Mesendoderm (in vitro differentiated cells): ENCODE results near the gene CFAP46.
"Not testable (repeated sequence)": the region's sequence is repeated elsewhere in the genome, so short reads cannot be mapped to it uniquely, and the experiment has no call there.

Experiments
- DNase-seq: peaks from one replicate; pipeline ENCODE4 v3.0.0; 2013
- H2AK5ac ChIP-seq: 2 replicates; pipeline ENCODE4 v1.6.1; 2013; ENCODE audit warnings: low read length, inconsistent platforms
- H2BK120ac ChIP-seq: 2 replicates; pipeline ENCODE4 v1.6.1; 2013; ENCODE audit warnings: low read depth, mild to moderate bottlenecking, low read length, moderate library complexity, mixed read lengths
- H2BK15ac ChIP-seq: replicated peaks from 2 replicates; pipeline ENCODE4 v1.6.1; 2013; ENCODE audit warnings: low read depth, mild to moderate bottlenecking, moderate library complexity
- H2BK5ac ChIP-seq: 2 replicates; pipeline ENCODE4 v1.6.1; 2013; ENCODE audit warnings: low read length, inconsistent platforms
- H3K18ac ChIP-seq: 2 replicates; pipeline ENCODE4 v1.6.1; 2013; ENCODE audit warnings: mild to moderate bottlenecking, low read length, mixed read lengths
- H3K23ac ChIP-seq: one replicate; pipeline ENCODE4 v1.6.1; 2013; ENCODE audit warnings: low read length
- H3K27ac ChIP-seq: 2 replicates; pipeline ENCODE4 v1.5.1; 2013; ENCODE audit warnings: low read depth, mild to moderate bottlenecking, inconsistent platforms, low read length, moderate library complexity
- H3K27me3 ChIP-seq: 2 replicates; pipeline ENCODE4 v1.6.1; 2013; ENCODE audit warnings: low read length, control low read depth, mild to moderate bottlenecking, inconsistent platforms; ENCODE audit not compliant: insufficient read depth, poor library complexity
- H3K36me3 ChIP-seq: 2 replicates; pipeline ENCODE4 v1.6.1; 2013; ENCODE audit warnings: low read length, inconsistent platforms; ENCODE audit not compliant: control insufficient read depth, insufficient read depth
- H3K4ac ChIP-seq: one replicate; pipeline ENCODE4 v1.6.1; 2013; ENCODE audit warnings: low read depth, mild to moderate bottlenecking, low read length, moderate library complexity
- H3K4me1 ChIP-seq: 2 replicates; pipeline ENCODE4 v1.6.1; 2013; ENCODE audit warnings: low read depth, low read length, inconsistent platforms; ENCODE audit not compliant: control insufficient read depth
- H3K4me2 ChIP-seq: 2 replicates; pipeline ENCODE4 v1.6.1; 2013; ENCODE audit warnings: low read length
- H3K4me3 ChIP-seq: 2 replicates; pipeline ENCODE4 v1.5.1; 2013; ENCODE audit warnings: mild to moderate bottlenecking, low read length
- H3K56ac ChIP-seq: one replicate; pipeline ENCODE4 v1.6.1; 2013; ENCODE audit warnings: low read length
- H3K79me1 ChIP-seq: 2 replicates; pipeline ENCODE4 v1.6.1; 2013; ENCODE audit warnings: low read length, inconsistent platforms
- H3K79me2 ChIP-seq: 2 replicates; pipeline ENCODE4 v1.6.1; 2013; ENCODE audit warnings: mild to moderate bottlenecking, low read length; ENCODE audit not compliant: control insufficient read depth, insufficient read depth
- H3K9ac ChIP-seq: 2 replicates; pipeline ENCODE4 v1.6.1; 2013; ENCODE audit warnings: low read length, inconsistent platforms
- H4K5ac ChIP-seq: one replicate; pipeline ENCODE4 v1.6.1; 2013; ENCODE audit warnings: low read length
- H4K8ac ChIP-seq: one replicate; pipeline ENCODE4 v1.6.1; 2013; ENCODE audit warnings: low read depth, mild to moderate bottlenecking, control low read depth, low read length, moderate library complexity
- WGBS: extraction: QIAGEN DNeasy Blood & Tissue Kit; methylation state at CpG from one replicate; pipeline ENCODE4 v1.1.7; 2013; ENCODE audit warnings: low lambda C conversion rate, missing lambda C conversion rate; ENCODE audit not compliant: insufficient coverage; ENCODE audit errors: extremely low coverage; 5-methylcytosine and 5-hydroxymethylcytosine counted together

Gene CFAP46

DNA sequence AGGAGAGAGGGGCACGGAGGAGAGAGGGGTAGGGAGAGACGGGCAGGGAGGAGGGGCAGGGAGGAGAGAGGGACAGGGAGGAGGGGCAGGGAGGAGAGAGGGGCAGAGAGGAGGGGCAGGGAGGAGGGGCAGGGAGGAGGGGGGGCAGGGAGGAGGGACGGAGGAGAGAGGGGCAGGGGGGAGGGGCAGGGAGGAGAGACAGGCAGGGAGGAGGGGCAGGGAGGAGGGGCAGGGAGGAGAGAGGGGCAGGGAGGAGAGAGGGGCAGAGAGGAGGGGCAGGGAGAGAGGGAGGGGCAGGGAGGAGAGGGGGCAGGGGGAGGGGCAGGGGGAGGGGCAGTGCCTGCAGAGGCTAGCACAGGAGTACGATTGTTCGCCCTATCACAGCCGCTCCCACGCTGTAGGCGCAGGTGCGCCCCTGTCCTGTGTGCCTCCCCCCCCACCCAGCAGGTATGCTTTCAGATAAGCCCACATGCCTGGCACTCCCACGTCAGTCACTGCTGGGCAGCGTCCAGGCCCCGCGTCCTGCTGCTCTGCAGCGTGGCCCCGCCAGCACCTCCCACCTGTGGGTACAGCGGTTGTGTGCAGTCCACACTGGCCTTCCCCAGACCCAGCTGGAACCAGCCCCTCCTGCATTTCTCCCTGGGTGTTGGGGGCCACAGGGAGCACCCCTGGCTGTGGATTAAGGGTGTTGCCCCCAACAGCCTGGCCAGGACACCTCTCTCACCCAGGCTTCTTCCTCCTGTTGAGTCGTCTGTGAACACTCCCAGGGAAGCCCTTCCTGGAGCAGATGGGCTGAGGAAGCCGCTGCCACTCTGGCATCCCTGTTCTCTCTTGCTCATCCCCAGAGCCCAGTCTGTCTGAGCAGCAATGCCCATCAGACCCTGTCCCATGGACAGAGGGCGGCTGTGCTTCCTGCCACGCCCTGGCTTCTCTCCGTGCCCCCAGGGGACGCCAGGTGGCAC, 167.2 kb downstream of the CFAP46 start:
- Histone ChIP-seq H3K79me2 (no peaks in the 10 kb centered on the region), H2BK120ac (no peak overlapping the region), H3K27ac (no peak overlapping the region), H4K8ac (no peak overlapping the region), H2AK5ac (no peak overlapping the region), H3K4me1 (no peaks in the 10 kb centered on the region), H2BK5ac (no peak overlapping the region), H2BK15ac (no peak overlapping the region), H3K36me3 (no peaks in the 10 kb centered on the region), H3K4ac (no peak overlapping the region), H4K5ac (no peak overlapping the region), H3K79me1 (no peaks in the 10 kb centered on the region), H3K4me3 (no peak overlapping the region), H3K23ac (no peak overlapping the region), H3K9ac (no peak overlapping the region), H3K27me3 (no peaks in the 10 kb centered on the region), H3K4me2 (no peak overlapping the region), H3K56ac (no peak overlapping the region), H3K18ac (no peak overlapping the region)
- DNase-seq, result no peak
- no CpG with 5 or more reads among the region's 22 CpGs for WGBS

DNA sequence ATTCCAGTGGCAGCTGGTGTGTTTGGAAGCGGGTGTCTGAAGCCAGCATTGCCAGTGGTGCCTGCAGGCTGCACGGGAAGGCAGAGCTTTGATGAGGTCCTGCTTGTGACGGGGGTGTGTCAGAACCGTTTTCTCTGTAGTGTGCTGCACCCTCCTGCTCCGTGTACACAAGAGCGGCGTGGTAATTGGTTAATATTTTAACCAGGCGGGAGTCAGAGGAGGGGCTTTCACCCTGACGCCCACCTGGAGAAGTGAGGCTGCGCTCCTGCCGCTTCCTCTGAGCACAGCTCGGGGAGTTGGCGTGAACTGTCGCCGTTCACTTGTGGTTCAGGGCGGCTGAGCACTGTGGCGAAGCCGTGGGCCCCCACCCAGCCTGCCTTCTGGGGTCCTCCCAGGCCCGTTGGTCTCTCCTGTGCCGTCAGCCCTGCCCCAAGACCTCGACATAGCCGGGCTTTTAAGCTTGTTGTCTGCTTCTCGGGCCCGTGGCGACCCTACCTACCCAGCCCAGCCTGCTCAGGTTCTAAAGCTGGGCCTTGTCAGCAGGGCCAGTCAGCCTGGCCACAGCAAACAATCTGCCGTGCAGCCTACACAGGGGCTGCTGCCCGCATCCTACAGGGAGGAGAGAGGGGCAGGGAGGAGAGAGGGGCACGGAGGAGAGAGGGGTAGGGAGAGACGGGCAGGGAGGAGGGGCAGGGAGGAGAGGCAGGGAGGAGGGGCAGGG, 168.0 kb downstream of the CFAP46 start:
- Histone ChIP-seq H2BK15ac (no peak overlapping the region), H3K4ac (no peak overlapping the region), H3K27ac (no peak overlapping the region), H2AK5ac (no peak overlapping the region), H2BK120ac (no peak overlapping the region), H3K23ac (no peak overlapping the region), H3K79me2 (no peaks in the 10 kb centered on the region), H3K4me2 (no peak overlapping the region), H4K5ac (no peak overlapping the region), H3K79me1 (no peaks in the 10 kb centered on the region), H3K9ac (no peak overlapping the region), H3K56ac (no peak overlapping the region), H3K27me3 (no peaks in the 10 kb centered on the region), H2BK5ac (no peak overlapping the region), H3K36me3 (no peaks in the 10 kb centered on the region), H3K18ac (no peak overlapping the region), H3K4me3 (no peak overlapping the region), H3K4me1 (no peaks in the 10 kb centered on the region), H4K8ac (no peak overlapping the region)
- WGBS, result no CpG with 5 or more reads among the region's 29 CpGs
- no peak for DNase-seq

DNA sequence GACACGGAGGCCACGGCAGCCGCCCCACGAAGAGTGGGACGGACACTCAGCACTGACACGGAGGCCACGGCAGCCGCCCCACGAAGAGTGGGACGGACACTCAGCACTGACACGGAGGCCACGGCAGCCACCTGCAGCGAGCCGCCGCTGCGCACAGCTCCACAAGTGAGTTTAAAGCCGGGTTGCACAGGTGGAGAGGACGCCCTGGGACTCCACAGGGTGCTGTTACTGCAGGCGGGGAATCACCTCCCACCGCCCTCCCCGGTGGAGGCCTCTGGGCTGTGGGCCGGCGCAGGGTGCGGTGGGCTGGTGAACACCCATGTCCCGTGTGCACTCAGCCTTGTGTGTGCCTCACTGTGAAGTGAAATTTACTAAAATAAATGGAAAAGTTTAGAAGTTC, 169.6 kb downstream of the CFAP46 start:
- H3K4ac ChIP-seq, H4K8ac ChIP-seq, H3K18ac ChIP-seq, H3K27ac ChIP-seq, H3K79me2 ChIP-seq, H2BK15ac ChIP-seq, H3K27me3 ChIP-seq, H4K5ac ChIP-seq, H3K56ac ChIP-seq, H2BK120ac ChIP-seq, H3K23ac ChIP-seq, DNase-seq, H2AK5ac ChIP-seq, H2BK5ac ChIP-seq, H3K9ac ChIP-seq, H3K4me3 ChIP-seq, H3K4me1 ChIP-seq, H3K36me3 ChIP-seq, H3K4me2 ChIP-seq, H3K79me1 ChIP-seq: not testable (repeated sequence)
- no CpG with 5 or more reads among the region's 25 CpGs for WGBS

DNA sequence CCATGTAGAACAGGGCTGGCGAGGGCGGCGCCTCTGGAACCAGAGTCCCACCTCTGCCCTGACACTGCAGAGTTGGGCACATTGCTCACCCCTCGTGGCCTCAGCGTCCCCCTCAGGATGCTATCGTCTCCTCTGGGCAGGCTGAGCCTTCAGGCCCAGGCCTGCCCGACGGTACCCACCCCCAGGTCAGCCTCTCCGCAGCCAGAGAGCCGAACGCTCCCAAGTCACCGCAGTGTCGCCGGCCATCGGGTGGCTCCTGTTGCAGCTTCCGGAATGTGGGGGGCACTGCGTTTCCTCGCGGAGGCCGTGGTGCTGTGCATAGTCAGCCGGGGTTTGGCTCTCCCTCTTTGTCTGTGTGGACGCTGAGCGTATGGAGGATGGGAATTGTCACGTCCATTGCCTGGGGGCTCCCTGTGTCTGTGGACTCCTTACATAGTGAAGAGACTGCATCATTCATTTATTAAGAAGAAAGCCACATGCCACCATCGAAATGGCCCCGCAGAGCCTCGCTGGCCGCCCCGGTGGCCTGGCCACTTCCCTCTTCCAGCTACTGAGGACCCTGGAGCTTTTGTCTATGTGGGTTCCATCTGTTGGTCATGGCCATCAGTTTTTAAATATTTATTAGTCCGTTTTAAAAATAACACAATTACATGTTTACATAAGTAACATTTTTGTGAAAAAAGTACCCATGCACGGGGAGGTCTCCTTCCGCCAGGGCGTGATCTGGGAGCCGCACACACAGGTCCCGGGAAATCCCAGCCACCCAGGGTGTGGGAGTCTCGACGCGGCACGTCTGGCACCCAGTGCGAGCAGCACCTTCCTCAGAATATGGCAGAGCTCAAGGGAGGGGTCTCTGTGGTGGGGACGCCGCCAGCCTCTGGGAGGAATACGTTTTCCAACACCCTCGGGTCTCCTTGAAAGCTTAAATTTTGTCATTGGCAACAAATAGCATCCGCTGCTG, 172.0 kb downstream of the CFAP46 start:
- Histone ChIP-seq H3K4me3 (no peak overlapping the region), H3K4ac (no peak overlapping the region), H3K56ac (no peak overlapping the region), H3K79me2 (no peaks in the 10 kb centered on the region), H3K18ac (no peak overlapping the region), H2AK5ac (no peak overlapping the region), H3K4me2 (no peak overlapping the region), H3K36me3 (no peaks in the 10 kb centered on the region), H4K8ac (no peak overlapping the region), H3K9ac (no peak overlapping the region), H3K4me1 (no peaks in the 10 kb centered on the region), H3K27ac (no peak overlapping the region), H2BK15ac (no peak overlapping the region), H3K79me1 (no peaks in the 10 kb centered on the region), H4K5ac (no peak overlapping the region), H2BK120ac (no peak overlapping the region), H3K27me3 (no peaks in the 10 kb centered on the region), H3K23ac (no peak overlapping the region), H2BK5ac (no peak overlapping the region)
- no peak for DNase-seq
- WGBS, result no CpG with 5 or more reads among the region's 45 CpGs

DNA sequence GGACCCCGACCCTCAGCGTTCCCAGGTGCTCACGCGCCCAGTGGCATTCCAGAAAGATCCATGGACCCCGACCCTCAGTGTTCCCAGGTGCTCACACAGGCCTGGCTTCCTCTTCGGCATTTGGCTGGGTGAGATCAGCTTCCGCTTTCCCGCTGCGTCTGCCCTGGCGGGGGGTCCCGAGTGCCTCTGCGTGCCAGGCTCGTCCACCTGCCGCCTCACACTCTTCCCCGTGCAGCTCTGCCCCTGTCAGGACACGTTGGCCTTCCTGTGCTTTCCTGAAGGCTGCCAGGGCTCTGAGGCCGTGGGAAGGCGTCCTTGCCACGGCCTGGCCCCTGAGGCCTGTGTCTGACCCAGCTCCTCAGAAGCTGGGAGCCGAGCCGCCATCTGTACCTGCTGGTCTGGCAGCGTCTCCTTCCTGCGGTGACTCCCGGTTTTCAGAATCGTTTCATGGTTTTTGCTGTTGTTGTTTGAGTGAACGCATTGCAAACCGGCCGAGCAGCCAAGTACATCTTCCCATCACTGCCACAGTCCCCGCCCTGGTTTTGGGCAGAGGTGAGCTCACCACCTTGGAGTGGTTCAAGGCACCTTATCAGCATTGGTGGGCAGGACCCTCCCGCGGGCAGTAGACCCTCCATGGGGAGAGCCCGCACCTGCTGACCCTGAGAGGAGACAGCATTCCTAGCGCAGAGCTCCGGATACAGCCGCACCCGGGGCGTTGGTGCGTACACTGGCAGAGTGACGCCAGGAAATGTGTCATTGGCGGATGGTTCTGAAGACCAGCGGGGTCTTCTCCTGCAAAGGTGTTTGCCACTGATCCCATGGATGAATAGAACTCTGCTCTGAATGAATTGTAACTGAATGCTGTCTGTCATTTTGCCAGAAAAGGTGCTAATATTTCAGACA, 173.8 kb downstream of the CFAP46 start:
- Histone ChIP-seq H3K23ac (no peak overlapping the region), H3K27ac (no peak overlapping the region), H3K18ac (no peak overlapping the region), H2BK5ac (no peak overlapping the region), H3K79me2 (no peaks in the 10 kb centered on the region), H2BK15ac (no peak overlapping the region), H4K8ac (no peak overlapping the region), H3K79me1 (no peaks in the 10 kb centered on the region), H3K4me1 (no peaks in the 10 kb centered on the region), H2BK120ac (no peak overlapping the region), H3K4ac (no peak overlapping the region), H3K4me2 (no peak overlapping the region), H3K9ac (no peak overlapping the region), H3K4me3 (no peak overlapping the region), H3K56ac (no peak overlapping the region), H3K36me3 (no peaks in the 10 kb centered on the region), H2AK5ac (no peak overlapping the region), H3K27me3 (no peaks in the 10 kb centered on the region), H4K5ac (no peak overlapping the region)
- no CpG with 5 or more reads among the region's 41 CpGs for WGBS
- no peak for DNase-seq
